SK-N-SH (cell line): ENCODE data around the gene PLK2. TPM values are rescaled to one million over a fixed set of nuclear protein-coding genes. Genes with fewer than 3 reads are reported as not detected.

ENCODE experiments used
- CTCF ChIA-PET: fragments of 300-600, 350-600 bp; formaldehyde crosslinking; extraction: SDS; loops from one replicate; lab custom pipeline; 2021; lab: Yijun Ruan, JAX
- POLR2A ChIA-PET: fragments of 350-600 bp; sonication (Branson Sonifier 250); formaldehyde crosslinking; extraction: SDS; loops from one replicate; lab custom pipeline; 2020; ENCODE audit warnings: antibody characterized with exemption, inconsistent platforms; lab: Yijun Ruan, JAX
- DNase-seq: peaks from one replicate; pipeline ENCODE4 v3.0.0; 2012
- H2AFZ ChIP-seq: fragments of 200-600 bp; sonication (generic); 2 replicates; pipeline ENCODE4 v1.8.1; 2016; ENCODE audit warnings: antibody characterized with exemption, mild to moderate bottlenecking, low read depth
- H3F3A ChIP-seq: fragments of 200-600 bp; sonication (generic); replicated peaks from 2 replicates; pipeline ENCODE3; 2016; ENCODE audit warnings: antibody characterized with exemption, mild to moderate bottlenecking; ENCODE audit not compliant: insufficient read depth
- H3K27ac ChIP-seq, 2 experiments: fragments of 200-500 bp in 1 of 2; fragments of 200-600 bp in 1 of 2; sonication (Bioruptor generic) in 1 of 2; sonication (generic), shearing (Covaris generic) in 1 of 2; 2 replicates each; pipeline versions ENCODE4 v1.5.1 to v1.6.1; 2014 to 2016; ENCODE audit warnings: low read depth in 2 of 2, inconsistent platforms in 1 of 2, low read length in 1 of 2, mild to moderate bottlenecking in 1 of 2, mixed read lengths in 1 of 2
- H3K27me3 ChIP-seq: fragments of 200-600 bp; sonication (generic), shearing (Covaris generic); 2 replicates; pipeline ENCODE4 v1.6.1; 2016; ENCODE audit warnings: mixed run types; ENCODE audit not compliant: insufficient read depth
- H3K36me3 ChIP-seq, 2 experiments: fragments of 200-500 bp in 1 of 2; fragments of 200-600 bp in 1 of 2; sonication (Bioruptor generic) in 1 of 2; sonication (generic) in 1 of 2; replicated peaks in 1 of 2; 2 replicates each; pipeline versions ENCODE3 to v1.5.1; 2014 to 2016; ENCODE audit warnings: low read length in 1 of 2, mild to moderate bottlenecking in 1 of 2; ENCODE audit not compliant: insufficient read depth in 2 of 2, control insufficient read depth in 1 of 2
- H3K4me1 ChIP-seq, 2 experiments: fragments of 200-500 bp in 1 of 2; fragments of 200-600 bp in 1 of 2; sonication (Bioruptor generic) in 1 of 2; sonication (generic), shearing (Covaris generic) in 1 of 2; 2 replicates each; pipeline versions ENCODE4 v1.5.1 to v1.6.1; 2014 to 2016; ENCODE audit warnings: low read depth in 1 of 2, low read length in 1 of 2, mixed run types in 1 of 2; ENCODE audit not compliant: insufficient read depth in 2 of 2, control insufficient read depth in 1 of 2
- H3K4me2 ChIP-seq: fragments of 200-600 bp; sonication (generic), shearing (Covaris generic); 2 replicates; pipeline ENCODE4 v1.6.1; 2017; ENCODE audit warnings: mixed run types
- H3K4me3 ChIP-seq, 2 experiments: fragments of 200-500 bp in 1 of 2; fragments of 200-600 bp in 1 of 2; sonication (Bioruptor generic) in 1 of 2; sonication (generic), shearing (Covaris generic) in 1 of 2; 2 replicates each; pipeline versions ENCODE4 v1.5.1 to v1.8.1; 2014 to 2016; ENCODE audit warnings: low read depth in 2 of 2, inconsistent platforms in 1 of 2, low read length in 1 of 2, mild to moderate bottlenecking in 1 of 2, mixed read lengths in 1 of 2, moderate library complexity in 1 of 2
- H3K79me2 ChIP-seq: fragments of 200-600 bp; sonication (generic); 2 replicates; pipeline ENCODE4 v1.8.1; 2017; ENCODE audit warnings: mild to moderate bottlenecking; ENCODE audit not compliant: insufficient read depth
- H3K9ac ChIP-seq: fragments of 200-600 bp; sonication (generic); 2 replicates; pipeline ENCODE4 v1.6.1; 2017; ENCODE audit warnings: mixed run types
- H3K9me2 ChIP-seq: fragments of 200-600 bp; sonication (generic); 2 replicates; pipeline ENCODE4 v1.6.1; 2017; ENCODE audit warnings: mixed run types
- H3K9me3 ChIP-seq: fragments of 200-600 bp; sonication (generic); 2 replicates; pipeline ENCODE4 v1.6.1; 2017; ENCODE audit warnings: mixed run types, mild to moderate bottlenecking, moderate library complexity
- H4K20me1 ChIP-seq: fragments of 200-600 bp; sonication (generic); 2 replicates; pipeline ENCODE4 v1.6.1; 2017; ENCODE audit warnings: mild to moderate bottlenecking, mixed run types; ENCODE audit not compliant: insufficient read depth
- ELF1 ChIP-seq: IDR thresholded peaks from 2 replicates; pipeline ENCODE4 v1.4.0; 2012
- EZH2phosphoT487 ChIP-seq: fragments of 200-600 bp; sonication (generic); IDR thresholded peaks from 2 replicates; pipeline ENCODE4 v1.6.1; 2017; ENCODE audit warnings: low read depth, mixed run types, mild to moderate bottlenecking, antibody characterized with exemption, moderate library complexity, borderline replicate concordance
- FOSL2 ChIP-seq: IDR thresholded peaks from 2 replicates; pipeline ENCODE4 v1.4.0; 2012; ENCODE audit warnings: low read depth, mild to moderate bottlenecking, moderate library complexity, borderline replicate concordance
- FOXJ3 ChIP-seq: sonication (generic); formaldehyde crosslinking; IDR thresholded peaks from 2 replicates; pipeline ENCODE4 v1.5.1; 2020; ENCODE audit warnings: mild to moderate bottlenecking, missing genetic modification reagents
- FOXM1 ChIP-seq: IDR thresholded peaks from 2 replicates; pipeline ENCODE4 v1.4.0; 2012; ENCODE audit warnings: low read depth, mild to moderate bottlenecking
- GABPA ChIP-seq: IDR thresholded peaks from 2 replicates; pipeline ENCODE4 v1.4.0; 2012; ENCODE audit warnings: low read depth, mild to moderate bottlenecking
- GATA2 ChIP-seq: sonication (generic); formaldehyde crosslinking; IDR thresholded peaks from 2 replicates; pipeline ENCODE4 v1.5.0; 2020; ENCODE audit warnings: mild to moderate bottlenecking, missing genetic modification reagents
- JUND ChIP-seq: IDR thresholded peaks from 2 replicates; pipeline ENCODE4 v1.4.0; 2012
- RAD21 ChIP-seq: IDR thresholded peaks from 2 replicates; pipeline ENCODE4 v1.6.1; 2012; ENCODE audit warnings: mild to moderate bottlenecking, low read length
- RCOR1 ChIP-seq: fragments of 150-350 bp; IDR thresholded peaks from 2 replicates; pipeline ENCODE4 v1.6.1; 2017; ENCODE audit warnings: antibody characterized with exemption, low read length
- RXRA ChIP-seq: IDR thresholded peaks from 2 replicates; pipeline ENCODE4 v1.4.0; 2012; ENCODE audit warnings: low read depth, mild to moderate bottlenecking, borderline replicate concordance
- SIN3A ChIP-seq: IDR thresholded peaks from 2 replicates; pipeline ENCODE4 v1.6.1; 2012; ENCODE audit warnings: low read depth, mild to moderate bottlenecking, low read length, moderate library complexity, borderline replicate concordance
- USF2 ChIP-seq: fragments of 150-350 bp; IDR thresholded peaks from 2 replicates; pipeline ENCODE4 v1.6.1; 2017; ENCODE audit warnings: antibody characterized with exemption, low read length, low read depth, borderline replicate concordance
- WGBS: methylation state at CpG from one replicate; pipeline ENCODE4 v1.1.6; 2017; ENCODE audit warnings: low lambda C conversion rate; 5-methylcytosine and 5-hydroxymethylcytosine counted together
- polyA plus RNA-seq, 3 experiments: library from polyadenylated mRNA; depleted of rRNA; stranded (reverse); fragments of >200 nt; gene quantifications; 2 replicates each; pipeline ENCODE4 v1.2.3, GENCODE V29; 2012
- TF ChIP-seq, protein P1 (sequence below): IDR thresholded peaks from 2 replicates; pipeline ENCODE4; 2012
- TF ChIP-seq, protein P2 (sequence below): IDR thresholded peaks from 2 replicates; pipeline ENCODE4 v1.4.0; 2012; ENCODE audit warnings: low read depth, borderline replicate concordance
- TF ChIP-seq, protein P3 (sequence below): IDR thresholded peaks from 2 replicates; pipeline ENCODE4 v1.4.0; 2012; ENCODE audit warnings: low read depth
- TF ChIP-seq, protein P4 (sequence below): fragments of 150-350 bp; IDR thresholded peaks from 2 replicates; pipeline ENCODE4 v1.6.1; 2016; ENCODE audit warnings: mild to moderate bottlenecking, low read depth, low read length

PLK2 gene
- polyA plus RNA-seq, 1 of the 3 experiments (the other 2 are of a cell fraction), result 157 TPM

GRCh38 chr5:58412081-58412480 is 47.8 kb downstream of the PLK2 start (continued):
- TF ChIP-seq, protein P1, sequence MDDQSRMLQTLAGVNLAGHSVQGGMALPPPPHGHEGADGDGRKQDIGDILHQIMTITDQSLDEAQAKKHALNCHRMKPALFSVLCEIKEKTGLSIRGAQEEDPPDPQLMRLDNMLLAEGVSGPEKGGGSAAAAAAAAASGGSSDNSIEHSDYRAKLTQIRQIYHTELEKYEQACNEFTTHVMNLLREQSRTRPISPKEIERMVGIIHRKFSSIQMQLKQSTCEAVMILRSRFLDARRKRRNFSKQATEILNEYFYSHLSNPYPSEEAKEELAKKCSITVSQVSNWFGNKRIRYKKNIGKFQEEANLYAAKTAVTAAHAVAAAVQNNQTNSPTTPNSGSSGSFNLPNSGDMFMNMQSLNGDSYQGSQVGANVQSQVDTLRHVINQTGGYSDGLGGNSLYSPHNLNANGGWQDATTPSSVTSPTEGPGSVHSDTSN, result no peak
- TF ChIP-seq RAD21, result no peak
- TF ChIP-seq EZH2phosphoT487, result no peak
- no peak for TF ChIP-seq ELF1
- TF ChIP-seq, protein P2, sequence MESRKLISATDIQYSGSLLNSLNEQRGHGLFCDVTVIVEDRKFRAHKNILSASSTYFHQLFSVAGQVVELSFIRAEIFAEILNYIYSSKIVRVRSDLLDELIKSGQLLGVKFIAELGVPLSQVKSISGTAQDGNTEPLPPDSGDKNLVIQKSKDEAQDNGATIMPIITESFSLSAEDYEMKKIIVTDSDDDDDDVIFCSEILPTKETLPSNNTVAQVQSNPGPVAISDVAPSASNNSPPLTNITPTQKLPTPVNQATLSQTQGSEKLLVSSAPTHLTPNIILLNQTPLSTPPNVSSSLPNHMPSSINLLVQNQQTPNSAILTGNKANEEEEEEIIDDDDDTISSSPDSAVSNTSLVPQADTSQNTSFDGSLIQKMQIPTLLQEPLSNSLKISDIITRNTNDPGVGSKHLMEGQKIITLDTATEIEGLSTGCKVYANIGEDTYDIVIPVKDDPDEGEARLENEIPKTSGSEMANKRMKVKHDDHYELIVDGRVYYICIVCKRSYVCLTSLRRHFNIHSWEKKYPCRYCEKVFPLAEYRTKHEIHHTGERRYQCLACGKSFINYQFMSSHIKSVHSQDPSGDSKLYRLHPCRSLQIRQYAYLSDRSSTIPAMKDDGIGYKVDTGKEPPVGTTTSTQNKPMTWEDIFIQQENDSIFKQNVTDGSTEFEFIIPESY, result no peak
- TF ChIP-seq JUND, result no peak
- TF ChIP-seq FOXM1, result no peak
- TF ChIP-seq RCOR1, result no peak
- TF ChIP-seq, protein P3, sequence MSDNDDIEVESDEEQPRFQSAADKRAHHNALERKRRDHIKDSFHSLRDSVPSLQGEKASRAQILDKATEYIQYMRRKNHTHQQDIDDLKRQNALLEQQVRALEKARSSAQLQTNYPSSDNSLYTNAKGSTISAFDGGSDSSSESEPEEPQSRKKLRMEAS, result no peak
- no peak for TF ChIP-seq GABPA
- TF ChIP-seq FOSL2, result no peak
- TF ChIP-seq USF2, result no peak

DNA sequence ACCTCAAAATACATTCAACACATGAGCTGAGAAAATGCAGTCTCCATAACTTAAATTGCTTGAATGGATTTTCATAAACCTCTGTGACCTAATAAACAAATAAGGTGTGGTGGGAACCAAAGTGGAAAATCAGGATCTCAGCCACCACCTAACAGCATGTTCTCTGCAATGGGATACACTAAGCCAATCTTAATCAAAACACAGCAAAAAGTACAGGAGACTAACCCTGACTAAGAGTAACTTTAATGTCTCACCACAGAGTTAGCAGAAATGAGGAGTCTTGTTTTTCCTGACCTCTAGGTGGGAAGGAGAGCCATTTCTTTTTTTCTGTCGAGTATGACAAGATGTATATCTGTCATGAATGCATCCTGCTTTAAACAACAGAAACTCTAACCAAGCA is 48.5 kb downstream of the PLK2 start:
- H3K9ac ChIP-seq, result no peak overlapping the region
- H3K27me3 ChIP-seq, result no peaks in the 10 kb centered on the region
- TF ChIP-seq, protein P4, sequence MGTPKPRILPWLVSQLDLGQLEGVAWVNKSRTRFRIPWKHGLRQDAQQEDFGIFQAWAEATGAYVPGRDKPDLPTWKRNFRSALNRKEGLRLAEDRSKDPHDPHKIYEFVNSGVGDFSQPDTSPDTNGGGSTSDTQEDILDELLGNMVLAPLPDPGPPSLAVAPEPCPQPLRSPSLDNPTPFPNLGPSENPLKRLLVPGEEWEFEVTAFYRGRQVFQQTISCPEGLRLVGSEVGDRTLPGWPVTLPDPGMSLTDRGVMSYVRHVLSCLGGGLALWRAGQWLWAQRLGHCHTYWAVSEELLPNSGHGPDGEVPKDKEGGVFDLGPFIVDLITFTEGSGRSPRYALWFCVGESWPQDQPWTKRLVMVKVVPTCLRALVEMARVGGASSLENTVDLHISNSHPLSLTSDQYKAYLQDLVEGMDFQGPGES, result no peak
- no peak for TF ChIP-seq RXRA
- no peak for TF ChIP-seq EZH2phosphoT487
- TF ChIP-seq FOXJ3 (CRISPR knock-in tag), result no peak
- TF ChIP-seq SIN3A, result no peak
- no peak for TF ChIP-seq GATA2 (CRISPR knock-in tag)
- TF ChIP-seq, protein P3, result no peak
- no peak overlapping the region for H3K4me3 ChIP-seq
- no peaks in the 10 kb centered on the region for H3K79me2 ChIP-seq
- no peak for DNase-seq
- H3K36me3 ChIP-seq, result no peaks in the 10 kb centered on the region
- H3K9me3 ChIP-seq, result no peaks in the 10 kb centered on the region
- H3F3A ChIP-seq, result peaks cover 12% of the 10 kb centered on the region
- POLR2A ChIA-PET, result no interaction called here
- H3K9me2 ChIP-seq, result no peaks in the 10 kb centered on the region
- 85% methylated on average over 1 of the region's 1 CpG for WGBS
- no peaks in the 10 kb centered on the region for H4K20me1 ChIP-seq
- peaks cover 2 to 19% of the 10 kb centered on the region in 2 experiments; a peak in 3 of 4 replicates for H3K4me1 ChIP-seq
- H2AFZ ChIP-seq, result no peak overlapping the region
- CTCF ChIA-PET, result interaction anchor here (0.7 kb wide), 1 partner anchor 632 kb away, joined by 3 read pairs; no protein-coding TSS in a partner anchor
- H3K4me2 ChIP-seq, result no peak overlapping the region
- H3K27ac ChIP-seq, result no peak overlapping the region
